ENCODE measurements around the gene TENT5C.

The TENT5C gene

DNA sequence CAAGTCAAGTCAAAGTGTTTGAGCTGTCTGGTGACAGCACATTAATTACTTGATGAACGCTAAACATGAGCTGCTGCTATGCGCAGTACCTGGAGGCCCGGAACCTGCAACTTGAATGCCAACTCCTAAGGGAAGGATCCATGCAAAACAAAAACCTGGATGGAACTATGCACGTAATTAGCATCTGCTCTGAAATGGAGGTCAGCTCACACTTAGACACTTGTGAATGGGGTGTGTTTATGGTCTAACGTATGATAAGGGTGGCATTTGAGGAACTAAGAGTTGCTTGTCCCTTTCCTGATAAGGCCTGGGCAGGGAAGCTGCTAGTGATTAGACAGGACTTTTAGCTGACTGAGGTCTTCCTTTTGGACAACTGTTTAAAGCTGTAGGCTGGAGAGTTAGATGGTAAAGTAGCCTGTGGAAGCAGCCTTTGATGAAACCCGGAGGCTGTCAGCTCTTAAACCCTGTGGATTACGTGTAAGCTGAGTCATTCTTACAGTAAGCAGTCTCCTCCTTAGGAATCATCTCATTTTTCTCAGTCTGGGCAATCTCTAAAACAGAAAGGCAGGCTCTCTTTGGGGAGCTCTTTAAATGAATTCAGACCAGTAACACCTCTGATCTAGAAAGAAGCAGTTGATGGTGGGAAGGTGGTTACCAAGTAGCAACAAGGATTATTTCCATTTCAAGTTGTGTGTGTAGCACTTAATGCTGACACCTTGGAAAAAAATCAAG is 6.8 kb downstream of the TENT5C start:
- Histone ChIP-seq H3K4me3 (ENCODE audit: low read depth, low read length) (no peak overlapping the region), H3K9me3 (ENCODE audit: severe bottlenecking) (no peaks in the 10 kb centered on the region), H3K36me3 (no peaks in the 10 kb centered on the region), H3K27me3 (ENCODE audit: insufficient read depth, low read depth, severe bottlenecking) (no peaks in the 10 kb centered on the region), H3K27ac (no peak overlapping the region)
- TF ChIP-seq, protein P1, sequence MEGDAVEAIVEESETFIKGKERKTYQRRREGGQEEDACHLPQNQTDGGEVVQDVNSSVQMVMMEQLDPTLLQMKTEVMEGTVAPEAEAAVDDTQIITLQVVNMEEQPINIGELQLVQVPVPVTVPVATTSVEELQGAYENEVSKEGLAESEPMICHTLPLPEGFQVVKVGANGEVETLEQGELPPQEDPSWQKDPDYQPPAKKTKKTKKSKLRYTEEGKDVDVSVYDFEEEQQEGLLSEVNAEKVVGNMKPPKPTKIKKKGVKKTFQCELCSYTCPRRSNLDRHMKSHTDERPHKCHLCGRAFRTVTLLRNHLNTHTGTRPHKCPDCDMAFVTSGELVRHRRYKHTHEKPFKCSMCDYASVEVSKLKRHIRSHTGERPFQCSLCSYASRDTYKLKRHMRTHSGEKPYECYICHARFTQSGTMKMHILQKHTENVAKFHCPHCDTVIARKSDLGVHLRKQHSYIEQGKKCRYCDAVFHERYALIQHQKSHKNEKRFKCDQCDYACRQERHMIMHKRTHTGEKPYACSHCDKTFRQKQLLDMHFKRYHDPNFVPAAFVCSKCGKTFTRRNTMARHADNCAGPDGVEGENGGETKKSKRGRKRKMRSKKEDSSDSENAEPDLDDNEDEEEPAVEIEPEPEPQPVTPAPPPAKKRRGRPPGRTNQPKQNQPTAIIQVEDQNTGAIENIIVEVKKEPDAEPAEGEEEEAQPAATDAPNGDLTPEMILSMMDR (IDR thresholded peaks at IDR 0.05; ENCODE audit: low read depth, low read length): no peak
- peak; percentile 30 for DNase-seq

DNA sequence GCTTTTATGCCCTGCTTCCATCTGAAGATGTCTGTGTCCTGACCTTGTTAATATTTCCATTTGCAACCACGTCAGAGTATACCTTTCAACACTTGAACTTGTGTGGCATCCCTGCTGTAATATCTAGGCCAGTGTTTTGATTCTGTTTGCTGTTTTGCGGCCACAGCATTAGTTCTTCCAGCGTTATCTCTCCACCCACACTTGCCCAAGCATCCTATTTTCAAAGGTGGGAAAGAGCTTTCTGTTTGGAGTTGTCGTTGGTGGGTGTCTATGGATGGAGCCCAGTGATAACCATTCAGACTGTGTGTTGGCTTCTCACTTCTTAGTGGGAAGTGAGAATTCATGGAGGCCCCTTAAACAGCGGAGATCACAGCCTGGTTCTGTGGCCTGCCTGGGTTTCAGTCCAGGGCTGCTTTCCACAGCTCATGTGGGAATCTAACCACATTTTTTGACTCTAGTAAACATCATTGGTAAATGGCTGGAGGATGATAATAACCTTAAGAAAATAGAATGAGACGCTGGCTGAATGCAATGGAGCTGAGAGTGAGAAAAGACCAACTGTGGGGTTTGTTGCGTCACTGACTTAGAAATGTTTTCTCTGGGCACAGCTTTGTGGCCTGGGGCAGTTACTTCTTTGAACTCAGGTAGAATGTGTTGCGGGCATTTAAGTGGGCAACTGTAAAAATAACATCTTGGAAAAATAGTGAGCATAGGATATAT is 7.6 kb downstream of the TENT5C start:
- TF ChIP-seq, protein P1 (IDR thresholded peaks at IDR 0.05; ENCODE audit: low read depth, low read length): no peak
- H3K27ac ChIP-seq: no peak overlapping the region
- DNase-seq: no peak
- H3K27me3 ChIP-seq (ENCODE audit: insufficient read depth, low read depth, severe bottlenecking): no peaks in the 10 kb centered on the region
- no peaks in the 10 kb centered on the region for H3K36me3 ChIP-seq
- no peaks in the 10 kb centered on the region for H3K9me3 ChIP-seq (ENCODE audit: severe bottlenecking)
- no peak overlapping the region for H3K4me3 ChIP-seq (ENCODE audit: low read depth, low read length)

DNA sequence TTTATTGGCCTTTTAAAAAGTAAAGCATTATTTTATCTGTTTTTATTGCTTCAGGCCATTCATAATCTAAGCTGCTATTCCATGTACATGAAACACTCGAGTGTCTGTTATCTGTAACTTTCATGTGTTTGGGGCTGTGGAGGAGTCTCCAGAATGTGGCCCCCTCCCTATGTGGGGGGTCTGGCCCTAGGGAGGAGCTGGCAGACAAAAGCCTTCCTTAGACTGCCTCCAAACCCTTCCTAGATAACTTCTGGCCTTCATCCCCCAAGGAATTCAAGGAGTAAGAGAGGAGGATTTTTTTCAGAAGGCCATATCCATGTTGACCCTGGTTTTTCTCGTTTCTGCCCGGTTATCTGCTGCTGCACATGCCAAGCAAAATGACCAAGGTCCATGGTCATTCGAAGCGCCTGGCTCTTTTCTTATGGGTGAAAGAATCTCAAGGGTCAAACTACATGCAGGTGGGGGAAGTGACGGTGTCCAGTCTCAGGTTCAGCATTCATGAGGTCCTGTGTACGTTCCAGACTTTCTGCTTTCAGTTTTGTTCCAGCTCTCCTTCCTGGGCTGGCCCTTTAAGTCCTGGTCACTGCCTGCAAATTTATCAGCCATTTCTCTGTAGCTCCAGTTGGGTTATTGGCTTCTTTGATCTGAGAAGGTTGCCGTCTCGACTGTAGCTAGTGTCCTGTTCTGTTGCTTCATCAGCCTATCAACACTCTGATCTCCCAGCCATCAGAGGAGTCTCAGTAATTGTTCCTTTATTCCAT is 8.3 kb downstream of the TENT5C start:
- Histone ChIP-seq H3K27ac (no peak overlapping the region), H3K4me3 (ENCODE audit: low read depth, low read length) (no peak overlapping the region), H3K36me3 (no peaks in the 10 kb centered on the region), H3K27me3 (ENCODE audit: insufficient read depth, low read depth, severe bottlenecking) (no peaks in the 10 kb centered on the region), H3K9me3 (ENCODE audit: severe bottlenecking) (no peaks in the 10 kb centered on the region)
- DNase-seq: no peak
- TF ChIP-seq, protein P1 (IDR thresholded peaks at IDR 0.05; ENCODE audit: low read depth, low read length): no peak

DNA sequence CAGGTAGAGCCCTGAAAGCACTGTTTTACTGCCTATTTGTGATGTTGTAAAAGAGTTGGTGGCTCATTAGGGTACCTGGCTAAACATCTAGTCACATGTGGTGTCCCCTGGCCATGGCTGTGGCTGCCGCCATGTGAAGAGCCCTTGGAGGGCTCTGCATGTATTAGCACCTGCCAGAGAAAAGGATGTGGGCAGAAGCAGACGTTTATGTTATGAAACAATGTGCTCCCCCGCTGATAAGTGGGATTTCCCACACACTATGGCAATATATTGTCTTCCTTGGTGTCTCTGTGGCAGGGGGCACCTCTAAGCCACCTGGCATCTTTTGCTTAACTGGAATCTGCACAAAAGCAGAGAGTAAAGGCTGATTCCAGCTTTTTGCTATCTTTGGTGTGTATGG is 9.6 kb downstream of the TENT5C start:
- Histone ChIP-seq H3K36me3 (no peaks in the 10 kb centered on the region), H3K27ac (no peak overlapping the region), H3K9me3 (ENCODE audit: severe bottlenecking) (no peaks in the 10 kb centered on the region), H3K27me3 (ENCODE audit: insufficient read depth, low read depth, severe bottlenecking) (no peaks in the 10 kb centered on the region), H3K4me3 (ENCODE audit: low read depth, low read length) (no peak overlapping the region)
- no peak for DNase-seq
- TF ChIP-seq, protein P1 (IDR thresholded peaks at IDR 0.05; ENCODE audit: low read depth, low read length): no peak

DNA sequence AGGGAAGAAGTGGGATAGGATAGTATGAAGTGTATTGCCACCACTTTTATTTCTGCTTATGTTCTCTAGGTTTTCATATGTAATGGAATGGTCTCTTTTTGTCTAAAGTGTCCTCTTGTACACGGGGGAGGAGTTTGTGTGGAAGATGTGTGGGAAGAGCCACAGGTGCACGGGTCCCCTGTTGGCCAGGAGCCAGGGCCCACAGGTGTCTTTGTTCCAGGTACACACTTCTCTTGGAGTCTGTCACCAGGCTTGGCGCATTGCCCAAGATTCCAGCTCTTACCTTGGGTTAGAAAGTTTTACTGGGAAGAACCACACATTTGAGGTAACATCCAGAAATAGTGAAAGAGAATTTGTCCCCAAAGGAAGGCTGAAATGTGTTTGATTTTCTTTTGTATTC is 10.5 kb downstream of the TENT5C start:
- no peaks in the 10 kb centered on the region for H3K27me3 ChIP-seq (ENCODE audit: insufficient read depth, low read depth, severe bottlenecking)
- no peak for DNase-seq
- no peak overlapping the region for H3K4me3 ChIP-seq (ENCODE audit: low read depth, low read length)
- TF ChIP-seq, protein P1 (IDR thresholded peaks at IDR 0.05; ENCODE audit: low read depth, low read length): no peak
- H3K36me3 ChIP-seq: no peaks in the 10 kb centered on the region
- no peak overlapping the region for H3K27ac ChIP-seq
- no peaks in the 10 kb centered on the region for H3K9me3 ChIP-seq (ENCODE audit: severe bottlenecking)

Measured in WERI-Rb-1 (cell line).